HEK293 (cell line): ENCODE results near the gene ATP6V1B1.

ENCODE experiments used
- ATF2 ChIP-seq: fragments of 450-650 bp; formaldehyde crosslinking; IDR thresholded peaks from 2 replicates; pipeline ENCODE4 v1.5.1; 2016; ENCODE audit warnings: missing biosample characterization, missing genetic modification characterization, low read depth
- CTCF ChIP-seq: fragments of 450-650 bp; formaldehyde crosslinking; IDR thresholded peaks from 2 replicates; pipeline ENCODE4 v1.5.1; 2016; ENCODE audit warnings: missing biosample characterization, missing genetic modification characterization
- ZEB2 ChIP-seq: fragments of 450-650 bp; formaldehyde crosslinking; IDR thresholded peaks from 2 replicates; pipeline ENCODE4 v1.5.1; 2016; ENCODE audit warnings: missing biosample characterization, missing genetic modification characterization
- ZNF184 ChIP-seq: fragments of 450-650 bp; IDR thresholded peaks from 2 replicates; pipeline ENCODE4 v1.5.1; 2018; ENCODE audit warnings: missing biosample characterization, mild to moderate bottlenecking, missing genetic modification characterization
- ZNF677 ChIP-seq: fragments of 450-650 bp; IDR thresholded peaks from 2 replicates; pipeline ENCODE4 v1.5.0; 2018; ENCODE audit warnings: missing biosample characterization, mild to moderate bottlenecking, missing genetic modification characterization, moderate library complexity

- TF ChIP-seq ZNF184 (tag by site-specific recombination), result no peak
- TF ChIP-seq CTCF (tag by site-specific recombination), result no peak
- no peak for TF ChIP-seq ZNF677 (tag by site-specific recombination)
- no peak for TF ChIP-seq ZEB2 (tag by site-specific recombination)
- TF ChIP-seq ATF2 (tag by site-specific recombination), result no peak
These were observed 69.2 kb downstream of the ATP6V1B1 start for GRCh38 chr2:71004857-71005256.
